SK-N-SH (cell line): ENCODE data around the gene PNPLA8. TPM values are rescaled to one million over a fixed set of nuclear protein-coding genes. Genes with fewer than 3 reads are reported as not detected.

Experiments used
- CTCF ChIA-PET: fragments of 300-600, 350-600 bp; formaldehyde crosslinking; extraction: SDS; loops from one replicate; lab custom pipeline; 2021; lab: Yijun Ruan, JAX
- POLR2A ChIA-PET: fragments of 350-600 bp; sonication (Branson Sonifier 250); formaldehyde crosslinking; extraction: SDS; loops from one replicate; lab custom pipeline; 2020; ENCODE audit warnings: antibody characterized with exemption, inconsistent platforms; lab: Yijun Ruan, JAX
- DNase-seq: peaks from one replicate; pipeline ENCODE4 v3.0.0; 2012
- H2AFZ ChIP-seq: fragments of 200-600 bp; sonication (generic); 2 replicates; pipeline ENCODE4 v1.8.1; 2016; ENCODE audit warnings: antibody characterized with exemption, mild to moderate bottlenecking, low read depth
- H3F3A ChIP-seq: fragments of 200-600 bp; sonication (generic); replicated peaks from 2 replicates; pipeline ENCODE3; 2016; ENCODE audit warnings: antibody characterized with exemption, mild to moderate bottlenecking; ENCODE audit not compliant: insufficient read depth
- H3K27ac ChIP-seq, 2 experiments: fragments of 200-500 bp in 1 of 2; fragments of 200-600 bp in 1 of 2; sonication (Bioruptor generic) in 1 of 2; sonication (generic), shearing (Covaris generic) in 1 of 2; 2 replicates each; pipeline versions ENCODE4 v1.5.1 to v1.6.1; 2014 to 2016; ENCODE audit warnings: low read depth in 2 of 2, inconsistent platforms in 1 of 2, low read length in 1 of 2, mild to moderate bottlenecking in 1 of 2, mixed read lengths in 1 of 2
- H3K27me3 ChIP-seq: fragments of 200-600 bp; sonication (generic), shearing (Covaris generic); 2 replicates; pipeline ENCODE4 v1.6.1; 2016; ENCODE audit warnings: mixed run types; ENCODE audit not compliant: insufficient read depth
- H3K36me3 ChIP-seq, 2 experiments: fragments of 200-500 bp in 1 of 2; fragments of 200-600 bp in 1 of 2; sonication (Bioruptor generic) in 1 of 2; sonication (generic) in 1 of 2; replicated peaks in 1 of 2; 2 replicates each; pipeline versions ENCODE3 to v1.5.1; 2014 to 2016; ENCODE audit warnings: low read length in 1 of 2, mild to moderate bottlenecking in 1 of 2; ENCODE audit not compliant: insufficient read depth in 2 of 2, control insufficient read depth in 1 of 2
- H3K4me1 ChIP-seq, 2 experiments: fragments of 200-500 bp in 1 of 2; fragments of 200-600 bp in 1 of 2; sonication (Bioruptor generic) in 1 of 2; sonication (generic), shearing (Covaris generic) in 1 of 2; 2 replicates each; pipeline versions ENCODE4 v1.5.1 to v1.6.1; 2014 to 2016; ENCODE audit warnings: low read depth in 1 of 2, low read length in 1 of 2, mixed run types in 1 of 2; ENCODE audit not compliant: insufficient read depth in 2 of 2, control insufficient read depth in 1 of 2
- H3K4me2 ChIP-seq: fragments of 200-600 bp; sonication (generic), shearing (Covaris generic); 2 replicates; pipeline ENCODE4 v1.6.1; 2017; ENCODE audit warnings: mixed run types
- H3K4me3 ChIP-seq, 2 experiments: fragments of 200-500 bp in 1 of 2; fragments of 200-600 bp in 1 of 2; sonication (Bioruptor generic) in 1 of 2; sonication (generic), shearing (Covaris generic) in 1 of 2; 2 replicates each; pipeline versions ENCODE4 v1.5.1 to v1.8.1; 2014 to 2016; ENCODE audit warnings: low read depth in 2 of 2, inconsistent platforms in 1 of 2, low read length in 1 of 2, mild to moderate bottlenecking in 1 of 2, mixed read lengths in 1 of 2, moderate library complexity in 1 of 2
- H3K79me2 ChIP-seq: fragments of 200-600 bp; sonication (generic); 2 replicates; pipeline ENCODE4 v1.8.1; 2017; ENCODE audit warnings: mild to moderate bottlenecking; ENCODE audit not compliant: insufficient read depth
- H3K9ac ChIP-seq: fragments of 200-600 bp; sonication (generic); 2 replicates; pipeline ENCODE4 v1.6.1; 2017; ENCODE audit warnings: mixed run types
- H3K9me2 ChIP-seq: fragments of 200-600 bp; sonication (generic); 2 replicates; pipeline ENCODE4 v1.6.1; 2017; ENCODE audit warnings: mixed run types
- H3K9me3 ChIP-seq: fragments of 200-600 bp; sonication (generic); 2 replicates; pipeline ENCODE4 v1.6.1; 2017; ENCODE audit warnings: mixed run types, mild to moderate bottlenecking, moderate library complexity
- H4K20me1 ChIP-seq: fragments of 200-600 bp; sonication (generic); 2 replicates; pipeline ENCODE4 v1.6.1; 2017; ENCODE audit warnings: mild to moderate bottlenecking, mixed run types; ENCODE audit not compliant: insufficient read depth
- ELF1 ChIP-seq: IDR thresholded peaks from 2 replicates; pipeline ENCODE4 v1.4.0; 2012
- EZH2phosphoT487 ChIP-seq: fragments of 200-600 bp; sonication (generic); IDR thresholded peaks from 2 replicates; pipeline ENCODE4 v1.6.1; 2017; ENCODE audit warnings: low read depth, mixed run types, mild to moderate bottlenecking, antibody characterized with exemption, moderate library complexity, borderline replicate concordance
- FOSL2 ChIP-seq: IDR thresholded peaks from 2 replicates; pipeline ENCODE4 v1.4.0; 2012; ENCODE audit warnings: low read depth, mild to moderate bottlenecking, moderate library complexity, borderline replicate concordance
- FOXJ3 ChIP-seq: sonication (generic); formaldehyde crosslinking; IDR thresholded peaks from 2 replicates; pipeline ENCODE4 v1.5.1; 2020; ENCODE audit warnings: mild to moderate bottlenecking, missing genetic modification reagents
- MXI1 ChIP-seq: IDR thresholded peaks from 2 replicates; pipeline ENCODE4 v1.6.1; 2012; ENCODE audit warnings: mild to moderate bottlenecking, low read depth, low read length, improper control_type of control experiment
- NFIC ChIP-seq: IDR thresholded peaks from 2 replicates; pipeline ENCODE4 v1.4.0; 2012; ENCODE audit warnings: borderline replicate concordance
- PBX3 ChIP-seq: IDR thresholded peaks from 2 replicates; pipeline ENCODE4; 2012
- SIN3A ChIP-seq: IDR thresholded peaks from 2 replicates; pipeline ENCODE4 v1.6.1; 2012; ENCODE audit warnings: low read depth, mild to moderate bottlenecking, low read length, moderate library complexity, borderline replicate concordance
- TAF1 ChIP-seq: IDR thresholded peaks from 2 replicates; pipeline ENCODE4 v1.6.1; 2012; ENCODE audit warnings: low read depth, mild to moderate bottlenecking, low read length, moderate library complexity, borderline replicate concordance
- USF2 ChIP-seq: fragments of 150-350 bp; IDR thresholded peaks from 2 replicates; pipeline ENCODE4 v1.6.1; 2017; ENCODE audit warnings: antibody characterized with exemption, low read length, low read depth, borderline replicate concordance
- WGBS: methylation state at CpG from one replicate; pipeline ENCODE4 v1.1.6; 2017; ENCODE audit warnings: low lambda C conversion rate; 5-methylcytosine and 5-hydroxymethylcytosine counted together
- polyA plus RNA-seq, 3 experiments: library from polyadenylated mRNA; depleted of rRNA; stranded (reverse); fragments of >200 nt; gene quantifications; 2 replicates each; pipeline ENCODE4 v1.2.3, GENCODE V29; 2012
- TF ChIP-seq, protein P1 (sequence below): fragments of 200-600 bp; sonication (generic); IDR thresholded peaks from 2 replicates; pipeline ENCODE4 v1.6.1; 2017; ENCODE audit warnings: antibody characterized with exemption, mild to moderate bottlenecking, moderate library complexity
- TF ChIP-seq, protein P2 (sequence below): fragments of 150-350 bp; IDR thresholded peaks from 2 replicates; pipeline ENCODE4 v1.6.1; 2016; ENCODE audit warnings: mild to moderate bottlenecking, low read depth, low read length

PNPLA8 gene
- polyA plus RNA-seq, 1 of the 3 experiments (the other 2 are of a cell fraction), result 7.2 TPM

GRCh38 chr7:108442039-108442568, 83.8 kb downstream of the PNPLA8 start:
- H3K27ac ChIP-seq, result no peak overlapping the region
- H3K4me2 ChIP-seq, result no peak overlapping the region
- no peaks in the 10 kb centered on the region for H3F3A ChIP-seq
- WGBS, result 42% methylated on average over 5 of the region's 5 CpGs
- no peaks in the 10 kb centered on the region for H3K27me3 ChIP-seq
- TF ChIP-seq PBX3, result 0 out of 2 replicates have a peak, but pooled peaks have one; percentile 7
- TF ChIP-seq FOXJ3 (CRISPR knock-in tag), result no peak
- no peak overlapping the region for H3K9ac ChIP-seq
- H3K36me3 ChIP-seq, result no peaks in the 10 kb centered on the region
- no peaks in the 10 kb centered on the region for H3K9me3 ChIP-seq
- CTCF ChIA-PET, result interaction anchor here (1.2 to 5.5 kb wide), 4 partner anchors 12 to 55 kb away, joined by 4 to 44 read pairs (median 7); partner anchors contain the start of gene NRCAM
- DNase-seq, result no peak
- no peaks in the 10 kb centered on the region for H3K79me2 ChIP-seq
- H3K9me2 ChIP-seq, result no peaks in the 10 kb centered on the region
- peaks cover 0 to 8% of the 10 kb centered on the region in 2 experiments; a peak in 2 of 4 replicates for H3K4me1 ChIP-seq
- POLR2A ChIA-PET, result no interaction called here
- H4K20me1 ChIP-seq, result no peaks in the 10 kb centered on the region
- H3K4me3 ChIP-seq, result no peak overlapping the region
- no peak overlapping the region for H2AFZ ChIP-seq

GRCh38 chr7:108441392-108441955, 84.5 kb downstream of the PNPLA8 start:
- H3K4me1 ChIP-seq, result peaks cover 0 to 8% of the 10 kb centered on the region in 2 experiments; a peak in 2 of 4 replicates
- H3K9me3 ChIP-seq, result no peaks in the 10 kb centered on the region
- no peak overlapping the region for H3K4me3 ChIP-seq
- no peak overlapping the region for H3K27ac ChIP-seq
- H2AFZ ChIP-seq, result no peak overlapping the region
- POLR2A ChIA-PET, result interaction anchor here (1.3 kb wide), 1 partner anchor 12 kb away, joined by 4 read pairs; no protein-coding TSS in a partner anchor
- no peak overlapping the region for H3K4me2 ChIP-seq
- H3F3A ChIP-seq, result no peaks in the 10 kb centered on the region
- H3K9ac ChIP-seq, result no peak overlapping the region
- H3K9me2 ChIP-seq, result no peaks in the 10 kb centered on the region
- no peaks in the 10 kb centered on the region for H3K36me3 ChIP-seq
- no peaks in the 10 kb centered on the region for H3K79me2 ChIP-seq
- CTCF ChIA-PET, result interaction anchor here (1.2 to 5.5 kb wide), 5 partner anchors 11 to 258 kb away, joined by 3 to 44 read pairs (median 4); partner anchors contain the start of gene NRCAM
- no peaks in the 10 kb centered on the region for H3K27me3 ChIP-seq
- no peak for DNase-seq
- WGBS, result 74% methylated on average over 4 of the region's 4 CpGs
- TF ChIP-seq USF2, result no peak
- TF ChIP-seq FOSL2, result no peak
- TF ChIP-seq, protein P1, sequence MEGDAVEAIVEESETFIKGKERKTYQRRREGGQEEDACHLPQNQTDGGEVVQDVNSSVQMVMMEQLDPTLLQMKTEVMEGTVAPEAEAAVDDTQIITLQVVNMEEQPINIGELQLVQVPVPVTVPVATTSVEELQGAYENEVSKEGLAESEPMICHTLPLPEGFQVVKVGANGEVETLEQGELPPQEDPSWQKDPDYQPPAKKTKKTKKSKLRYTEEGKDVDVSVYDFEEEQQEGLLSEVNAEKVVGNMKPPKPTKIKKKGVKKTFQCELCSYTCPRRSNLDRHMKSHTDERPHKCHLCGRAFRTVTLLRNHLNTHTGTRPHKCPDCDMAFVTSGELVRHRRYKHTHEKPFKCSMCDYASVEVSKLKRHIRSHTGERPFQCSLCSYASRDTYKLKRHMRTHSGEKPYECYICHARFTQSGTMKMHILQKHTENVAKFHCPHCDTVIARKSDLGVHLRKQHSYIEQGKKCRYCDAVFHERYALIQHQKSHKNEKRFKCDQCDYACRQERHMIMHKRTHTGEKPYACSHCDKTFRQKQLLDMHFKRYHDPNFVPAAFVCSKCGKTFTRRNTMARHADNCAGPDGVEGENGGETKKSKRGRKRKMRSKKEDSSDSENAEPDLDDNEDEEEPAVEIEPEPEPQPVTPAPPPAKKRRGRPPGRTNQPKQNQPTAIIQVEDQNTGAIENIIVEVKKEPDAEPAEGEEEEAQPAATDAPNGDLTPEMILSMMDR, result no peak
- TF ChIP-seq ELF1, result no peak
- TF ChIP-seq TAF1, result no peak
- TF ChIP-seq SIN3A, result no peak
- TF ChIP-seq, protein P2, sequence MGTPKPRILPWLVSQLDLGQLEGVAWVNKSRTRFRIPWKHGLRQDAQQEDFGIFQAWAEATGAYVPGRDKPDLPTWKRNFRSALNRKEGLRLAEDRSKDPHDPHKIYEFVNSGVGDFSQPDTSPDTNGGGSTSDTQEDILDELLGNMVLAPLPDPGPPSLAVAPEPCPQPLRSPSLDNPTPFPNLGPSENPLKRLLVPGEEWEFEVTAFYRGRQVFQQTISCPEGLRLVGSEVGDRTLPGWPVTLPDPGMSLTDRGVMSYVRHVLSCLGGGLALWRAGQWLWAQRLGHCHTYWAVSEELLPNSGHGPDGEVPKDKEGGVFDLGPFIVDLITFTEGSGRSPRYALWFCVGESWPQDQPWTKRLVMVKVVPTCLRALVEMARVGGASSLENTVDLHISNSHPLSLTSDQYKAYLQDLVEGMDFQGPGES, result no peak
- no peak for TF ChIP-seq EZH2phosphoT487
- TF ChIP-seq MXI1, result no peak
- TF ChIP-seq NFIC, result no peak
- no peaks in the 10 kb centered on the region for H4K20me1 ChIP-seq
